ENCODE results near the gene SMARCAD1.

DNA sequence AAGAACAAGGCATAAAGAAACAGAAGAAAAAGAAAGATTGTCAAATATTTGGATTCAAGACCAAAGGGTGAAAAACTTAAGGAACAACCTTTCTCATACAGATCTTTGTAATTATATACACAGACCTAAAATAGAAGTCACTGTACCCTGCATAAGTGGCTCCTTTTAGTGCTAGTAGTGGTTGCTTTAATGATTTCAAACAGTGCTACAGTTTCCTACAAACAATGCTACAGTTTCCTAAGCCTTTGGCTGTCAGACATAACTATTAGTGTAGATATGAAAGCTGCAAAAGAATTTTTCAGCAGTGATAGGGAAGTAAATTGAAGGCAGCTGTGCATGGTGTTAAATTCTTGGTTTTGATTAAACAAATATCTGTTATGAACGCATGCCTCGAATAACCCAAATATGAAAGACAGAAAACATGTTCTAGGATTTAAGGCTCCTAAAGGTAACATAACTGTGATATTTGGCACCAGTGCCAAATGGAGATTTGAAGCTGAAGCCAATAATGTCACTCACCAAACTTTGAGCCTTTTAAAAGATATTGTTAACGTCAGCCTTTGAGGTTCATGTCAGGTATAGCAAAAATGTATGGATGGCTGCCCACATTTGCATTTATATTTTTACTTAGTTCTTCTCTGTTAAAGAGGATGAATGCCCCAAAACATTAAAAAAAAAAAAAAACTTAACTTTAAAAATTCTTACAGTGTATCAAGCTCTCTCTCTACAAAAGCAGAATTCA lies 36.6 kb downstream of the SMARCAD1 start:
- TF ChIP-seq, protein P1, sequence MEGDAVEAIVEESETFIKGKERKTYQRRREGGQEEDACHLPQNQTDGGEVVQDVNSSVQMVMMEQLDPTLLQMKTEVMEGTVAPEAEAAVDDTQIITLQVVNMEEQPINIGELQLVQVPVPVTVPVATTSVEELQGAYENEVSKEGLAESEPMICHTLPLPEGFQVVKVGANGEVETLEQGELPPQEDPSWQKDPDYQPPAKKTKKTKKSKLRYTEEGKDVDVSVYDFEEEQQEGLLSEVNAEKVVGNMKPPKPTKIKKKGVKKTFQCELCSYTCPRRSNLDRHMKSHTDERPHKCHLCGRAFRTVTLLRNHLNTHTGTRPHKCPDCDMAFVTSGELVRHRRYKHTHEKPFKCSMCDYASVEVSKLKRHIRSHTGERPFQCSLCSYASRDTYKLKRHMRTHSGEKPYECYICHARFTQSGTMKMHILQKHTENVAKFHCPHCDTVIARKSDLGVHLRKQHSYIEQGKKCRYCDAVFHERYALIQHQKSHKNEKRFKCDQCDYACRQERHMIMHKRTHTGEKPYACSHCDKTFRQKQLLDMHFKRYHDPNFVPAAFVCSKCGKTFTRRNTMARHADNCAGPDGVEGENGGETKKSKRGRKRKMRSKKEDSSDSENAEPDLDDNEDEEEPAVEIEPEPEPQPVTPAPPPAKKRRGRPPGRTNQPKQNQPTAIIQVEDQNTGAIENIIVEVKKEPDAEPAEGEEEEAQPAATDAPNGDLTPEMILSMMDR (IDR thresholded peaks at IDR 0.05; ENCODE audit: poor library complexity), result no peak
- TF ChIP-seq EZH2phosphoT487 (IDR thresholded peaks at IDR 0.05; ENCODE audit: low read depth, severe bottlenecking, unreplicated experiment), result no peak
